ENCODE measurements around the gene DUS1L.

DNA sequence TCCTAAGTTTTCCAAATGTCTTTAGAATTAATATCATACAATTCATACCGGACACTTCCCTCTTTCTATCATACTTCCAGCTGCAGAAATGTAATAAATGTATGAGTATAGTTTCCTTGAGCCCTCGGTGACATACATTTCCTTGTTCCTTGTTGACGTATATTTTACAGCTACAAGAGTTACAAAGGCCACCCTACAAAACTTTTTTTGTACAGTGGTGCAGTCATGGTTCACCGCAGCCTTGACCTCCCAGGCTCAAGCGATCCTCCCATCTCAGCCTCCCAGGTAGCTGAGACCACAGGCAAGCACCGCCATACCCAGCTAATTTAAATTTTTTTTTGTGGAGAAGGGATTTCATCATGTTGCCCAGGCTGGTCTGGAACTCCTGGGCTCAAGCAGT lies 7.2 kb upstream of the DUS1L start:
- TF ChIP-seq, protein P1, sequence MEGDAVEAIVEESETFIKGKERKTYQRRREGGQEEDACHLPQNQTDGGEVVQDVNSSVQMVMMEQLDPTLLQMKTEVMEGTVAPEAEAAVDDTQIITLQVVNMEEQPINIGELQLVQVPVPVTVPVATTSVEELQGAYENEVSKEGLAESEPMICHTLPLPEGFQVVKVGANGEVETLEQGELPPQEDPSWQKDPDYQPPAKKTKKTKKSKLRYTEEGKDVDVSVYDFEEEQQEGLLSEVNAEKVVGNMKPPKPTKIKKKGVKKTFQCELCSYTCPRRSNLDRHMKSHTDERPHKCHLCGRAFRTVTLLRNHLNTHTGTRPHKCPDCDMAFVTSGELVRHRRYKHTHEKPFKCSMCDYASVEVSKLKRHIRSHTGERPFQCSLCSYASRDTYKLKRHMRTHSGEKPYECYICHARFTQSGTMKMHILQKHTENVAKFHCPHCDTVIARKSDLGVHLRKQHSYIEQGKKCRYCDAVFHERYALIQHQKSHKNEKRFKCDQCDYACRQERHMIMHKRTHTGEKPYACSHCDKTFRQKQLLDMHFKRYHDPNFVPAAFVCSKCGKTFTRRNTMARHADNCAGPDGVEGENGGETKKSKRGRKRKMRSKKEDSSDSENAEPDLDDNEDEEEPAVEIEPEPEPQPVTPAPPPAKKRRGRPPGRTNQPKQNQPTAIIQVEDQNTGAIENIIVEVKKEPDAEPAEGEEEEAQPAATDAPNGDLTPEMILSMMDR (IDR thresholded peaks at IDR 0.05; ENCODE audit: low read length) = no peak
- TF ChIP-seq EZH2 (optimal IDR thresholded peaks at IDR 0.05; ENCODE audit: low read depth, low read length) (no peak), EZH2phosphoT487 (IDR thresholded peaks at IDR 0.05; ENCODE audit: low read length) (no peak)
